HEK293T (cell line): ENCODE measurements around the gene COQ7.

Experiments used
- FOXM1 ChIP-seq: fragments of 450-650 bp; IDR thresholded peaks from 2 replicates; pipeline ENCODE4 v1.6.1; 2017; ENCODE audit warnings: mild to moderate bottlenecking, borderline replicate concordance
- SP1 ChIP-seq: fragments of 450-650 bp; IDR thresholded peaks from 2 replicates; pipeline ENCODE4 v1.6.1; 2017
- ZNF384 ChIP-seq: fragments of 450-650 bp; IDR thresholded peaks from 2 replicates; pipeline ENCODE4 v1.6.1; 2016

DNA sequence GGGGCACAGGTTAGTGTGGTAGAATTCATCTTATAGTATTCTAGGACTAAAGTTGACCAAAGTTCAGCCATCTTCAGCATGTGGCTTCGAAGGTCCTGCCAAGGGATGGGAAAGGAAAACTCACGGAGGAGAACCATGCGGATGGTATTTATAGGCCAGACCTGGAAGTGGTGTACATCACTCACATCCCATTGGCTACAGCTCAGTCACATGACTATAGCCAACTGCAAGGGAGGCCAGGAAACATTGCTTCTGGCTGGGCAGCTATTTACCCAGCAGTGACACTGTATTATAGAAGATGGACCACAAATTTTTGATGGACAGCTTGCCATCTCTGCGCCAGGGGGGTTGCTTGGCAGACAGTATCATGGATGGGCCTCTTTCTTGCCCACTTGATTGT is 35.7 kb upstream of the COQ7 start:
- TF ChIP-seq SP1 (no peak), ZNF384 (no peak), FOXM1 (no peak)
